Prostate gland (tissue), 2 donors: ENCODE results near the gene FAM53B.

Experiments
- CTCF ChIP-seq, 4 experiments: fragments of 200-600 bp in 2 of 4; fragments of 450-650 bp in 2 of 4; sonication (generic) in 2 of 4; IDR thresholded peaks; 1 replicate in 3 of 4; 2 replicates in 1 of 4; pipeline ENCODE4 v1.5.1; 2016 to 2019; ENCODE audit warnings: antibody characterized with exemption in 4 of 4, mild to moderate bottlenecking in 2 of 4, moderate library complexity in 2 of 4
- POLR2A ChIP-seq: fragments of 450-650 bp; IDR thresholded peaks from one replicate; pipeline ENCODE4 v1.6.1; 2016; ENCODE audit warnings: antibody characterized with exemption, mild to moderate bottlenecking
- POLR2AphosphoS5 ChIP-seq: sonication (generic); formaldehyde crosslinking; IDR thresholded peaks from one replicate; pipeline ENCODE4 v1.6.1; 2017; ENCODE audit warnings: antibody characterized with exemption

- TF ChIP-seq POLR2AphosphoS5 (no peak), CTCF (IDR thresholded peaks at IDR 0.05) (no peak), POLR2A (no peak)
Observed at GRCh38 chr10:124639646-124640045, 104.5 kb downstream of the FAM53B start.
